K562 (cell line): ENCODE measurements around the gene SLC33A1. TPM values are rescaled to one million over a fixed set of nuclear protein-coding genes. Genes with fewer than 3 reads are reported as not detected.
A peak's percentile ranks its signal among the peaks of the same experiment; 100 is the strongest.

Experiments
- CREB3L1 ChIP-seq: fragments of 450-650 bp; IDR thresholded peaks from 2 replicates; pipeline ENCODE4 v1.6.1; 2014; ENCODE audit warnings: low read depth, mild to moderate bottlenecking, moderate library complexity, borderline replicate concordance
- EZH2 ChIP-seq: IDR thresholded peaks from 2 replicates; pipeline ENCODE4 v1.6.1; 2012; ENCODE audit warnings: low read depth, mild to moderate bottlenecking, inconsistent platforms, low read length, borderline replicate concordance
- FOSL1 ChIP-seq: fragments of 200-800 bp; sonication (Bioruptor generic); conservative IDR thresholded peaks from 2 replicates; pipeline ENCODE4 v1.6.1; 2016; ENCODE audit warnings: missing genetic modification characterization, missing compliant biosample characterization
- HMBOX1 ChIP-seq: sonication (generic); IDR thresholded peaks from 2 replicates; pipeline ENCODE4 v1.6.1; 2016
- HMG20A ChIP-seq: fragments of 450-650 bp; formaldehyde crosslinking; conservative IDR thresholded peaks from 2 replicates; pipeline ENCODE4 v1.4.0; 2020; ENCODE audit warnings: mild to moderate bottlenecking, mixed read lengths
- JUN ChIP-seq, 2 experiments: sonication (generic) in 1 of 2; formaldehyde crosslinking in 1 of 2; IDR thresholded peaks; 2 replicates each; pipeline versions ENCODE4 v1.6.1 to v1.8.0; 2012 to 2022; ENCODE audit warnings: borderline replicate concordance in 2 of 2, mild to moderate bottlenecking in 2 of 2, improper control_type of control experiment in 1 of 2, low read depth in 1 of 2, low read length in 1 of 2, missing genetic modification reagents in 1 of 2
- KLF10 ChIP-seq: fragments of 250-450 bp; sonication (Bioruptor Pico); IDR thresholded peaks from 2 replicates; pipeline ENCODE4 v1.6.1; 2021; ENCODE audit warnings: matching md5 sums
- MLX ChIP-seq, 2 experiments: fragments of 450-650 bp in 1 of 2; sonication (generic) in 1 of 2; formaldehyde crosslinking; conservative IDR thresholded peaks; 2 replicates each; pipeline versions ENCODE4 v1.4.0 to v1.8.1; 2020 to 2022; ENCODE audit warnings: mild to moderate bottlenecking in 1 of 2, missing genetic modification reagents in 1 of 2
- POLR2A ChIP-seq: fragments of 450-650 bp; conservative IDR thresholded peaks from 2 replicates; pipeline ENCODE4 v1.6.1; 2016
- POLR2AphosphoS2 ChIP-seq: IDR thresholded peaks from 2 replicates; pipeline ENCODE4 v1.6.1; 2012; ENCODE audit warnings: low read length, improper control_type of control experiment
- TCF15 ChIP-seq: fragments of 250-450 bp; sonication (Bioruptor Pico); IDR thresholded peaks from 2 replicates; pipeline ENCODE4 v1.8.0; 2022; ENCODE audit warnings: moderate library complexity, mild to moderate bottlenecking, inconsistent platforms
- TEAD1 ChIP-seq, 2 experiments: fragments of 450-650 bp in 1 of 2; sonication (generic) in 1 of 2; formaldehyde crosslinking; IDR thresholded peaks; 2 replicates each; pipeline versions ENCODE4 v1.4.0 to v1.8.0; 2020 to 2022; ENCODE audit warnings: mild to moderate bottlenecking in 2 of 2, missing genetic modification reagents in 1 of 2
- ZC3H4 ChIP-seq: sonication (generic); formaldehyde crosslinking; IDR thresholded peaks from 2 replicates; pipeline ENCODE4 v1.9.0; 2021; ENCODE audit warnings: missing genetic modification reagents, borderline replicate concordance
- ZKSCAN3 ChIP-seq: fragments of 250-450 bp; sonication (Bioruptor Pico); IDR thresholded peaks from 2 replicates; pipeline ENCODE4 v1.4.0; 2020
- ZNF134 ChIP-seq: fragments of 250-450 bp; sonication (Bioruptor Pico); conservative IDR thresholded peaks from 2 replicates; pipeline ENCODE4 v1.4.0; 2020
- ZNF217 ChIP-seq: sonication (generic); formaldehyde crosslinking; IDR thresholded peaks from 2 replicates; pipeline ENCODE4 v1.8.0; 2022; ENCODE audit warnings: mild to moderate bottlenecking, missing genetic modification reagents
- ZNF316 ChIP-seq: fragments of 450-650 bp; IDR thresholded peaks from 2 replicates; pipeline ENCODE4 v1.6.1; 2016
- ZNF589 ChIP-seq: fragments of 200-800 bp; sonication (Bioruptor generic); IDR thresholded peaks from 2 replicates; pipeline ENCODE4 v1.6.1; 2016; ENCODE audit warnings: low read depth, missing genetic modification characterization, missing compliant biosample characterization
- ZNF592 ChIP-seq: fragments of 450-650 bp; IDR thresholded peaks from 2 replicates; pipeline ENCODE4 v1.6.1; 2017; ENCODE audit warnings: antibody characterized with exemption, mild to moderate bottlenecking
- ZNF717 ChIP-seq: fragments of 250-450 bp; sonication (Bioruptor Pico); IDR thresholded peaks from 2 replicates; pipeline ENCODE4 v1.5.0; 2021
- ZNF75A ChIP-seq: fragments of 450-650 bp; formaldehyde crosslinking; IDR thresholded peaks from 2 replicates; pipeline ENCODE4 v1.4.0; 2020; ENCODE audit warnings: mild to moderate bottlenecking
- polyA plus RNA-seq, 8 experiments: library from polyadenylated mRNA; depleted of rRNA in 4 of 8; stranded (reverse) in 5 of 8; unstranded in 3 of 8; fragments of >200 nt; fragmentation: Nextera tagmentation in 2 of 8; fragmentation: Illumina TruSeq in 1 of 8; extraction: Ambion mirVana in 2 of 8; extraction: Trizol in 1 of 8; gene quantifications; 2 replicates each; pipeline versions ENCODE4 v1.2.1 to v1.2.3, GENCODE V29; 2011 to 2014; ENCODE audit warnings: inconsistent platforms in 1 of 8, missing spikeins in 1 of 8
- total RNA-seq, 7 experiments: library from RNA; depleted of rRNA in 6 of 7; stranded (reverse); fragments of >200 nt in 6 of 7; fragmentation: Illumina TruSeq in 2 of 7; extraction: Trizol in 2 of 7; gene quantifications; 2 replicates each; pipeline versions ENCODE4 v1.2.1 to v1.2.3, GENCODE V29; 2011 to 2021; ENCODE audit warnings: low replicate concordance in 1 of 7

The SLC33A1 gene
- total and polyA plus RNA-seq, 9 of the 15 experiments (the other 6 are each of a cell fraction or from before 2014, with no cell fraction given): 6.2 to 26.8 (median 19.6) TPM

GRCh38 chr3:155890671-155891190, 36.5 kb upstream of the SLC33A1 start (continued):
- TF ChIP-seq CREB3L1 (peak; percentile 70; the same call in 1 of the 2 replicates), ZNF589 (CRISPR knock-in tag) (no peak), ZNF717 (CRISPR knock-in tag) (no peak), HMG20A (CRISPR knock-in tag) (no peak), TCF15 (no peak), EZH2 (no peak), TEAD1 (CRISPR knock-in tag; IDR thresholded peaks at IDR 0.05) (no peak), MLX (CRISPR knock-in tag; conservative IDR thresholded peaks at IDR 0.05) (no peak), POLR2A (no peak), ZNF316 (peak; percentile 99), ZC3H4 (no peak), HMBOX1 (peak; percentile 86), KLF10 (CRISPR knock-in tag) (no peak), ZKSCAN3 (CRISPR knock-in tag) (no peak), ZNF75A (CRISPR knock-in tag) (no peak), JUN (IDR thresholded peaks at IDR 0.05; ENCODE audit: borderline replicate concordance, low read depth, low read length) (no peak), JUN (CRISPR knock-in tag; IDR thresholded peaks at IDR 0.05; ENCODE audit: borderline replicate concordance) (no peak), POLR2AphosphoS2 (no peak), ZNF592 (no peak), FOSL1 (tag) (peak; percentile 62), ZNF217 (CRISPR knock-in tag) (no peak), ZNF134 (CRISPR knock-in tag) (no peak)
